ENCODE results near the gene SLC9A9. TPM values are rescaled to one million over a fixed set of nuclear protein-coding genes. Genes with fewer than 3 reads are reported as not detected.

SLC9A9 gene
- total and polyA plus RNA-seq, 2 donors (not counting 1 experiment from before 2014, with no cell fraction given) = 14.3 to 74.0 TPM

GRCh38 chr3:143334231-143334630 lies 514.0 kb downstream of the SLC9A9 start:
- H4K20me1 ChIP-seq (ENCODE audit: control insufficient read depth, extremely low read depth, insufficient read depth, low read length) = no peaks in the 10 kb centered on the region
- no peaks in the 10 kb centered on the region for H3K4me1 ChIP-seq (ENCODE audit: control insufficient read depth, extremely low read depth, insufficient read depth, low read length)
- H3K4me3 ChIP-seq (replicated peaks in 1 of 4; ENCODE audit: control extremely low read depth in 1 of 4, insufficient read depth in 1 of 4, low read depth in 3 of 4, low read length in 4 of 4) = no peak overlapping the region
- no peak overlapping the region for H3K4me2 ChIP-seq (ENCODE audit: extremely low read depth, insufficient read depth, low read length)
- no peak overlapping the region for H3K27ac ChIP-seq (ENCODE audit: insufficient read depth, low read length)
- TF ChIP-seq EZH2 (IDR thresholded peaks at IDR 0.05; ENCODE audit: low read length, missing control alignments) = no peak
- TF ChIP-seq CTCF (conservative IDR thresholded peaks at IDR 0.05 in 1 of 2, IDR thresholded peaks at IDR 0.05 in 1 of 2; ENCODE audit: low read depth in 1 of 2, low read length in 2 of 2) = no peak
- no peaks in the 10 kb centered on the region for H3K36me3 ChIP-seq (ENCODE audit: control insufficient read depth, insufficient read depth, low read length)
- H3K27me3 ChIP-seq (ENCODE audit: control insufficient read depth, insufficient read depth, low read length) = no peaks in the 10 kb centered on the region
- no peak for DNase-seq (ENCODE audit: low read depth in 2 of 2)
- H3K9ac ChIP-seq (ENCODE audit: insufficient read depth, low read length) = no peak overlapping the region
- H2AFZ ChIP-seq (ENCODE audit: low read length) = no peak overlapping the region
- H3K9me3 ChIP-seq (ENCODE audit: control insufficient read depth, insufficient read depth, low read depth, low read length) = no peaks in the 10 kb centered on the region
- no peaks in the 10 kb centered on the region for H3K79me2 ChIP-seq (ENCODE audit: control insufficient read depth, insufficient read depth, low read length)

DNA sequence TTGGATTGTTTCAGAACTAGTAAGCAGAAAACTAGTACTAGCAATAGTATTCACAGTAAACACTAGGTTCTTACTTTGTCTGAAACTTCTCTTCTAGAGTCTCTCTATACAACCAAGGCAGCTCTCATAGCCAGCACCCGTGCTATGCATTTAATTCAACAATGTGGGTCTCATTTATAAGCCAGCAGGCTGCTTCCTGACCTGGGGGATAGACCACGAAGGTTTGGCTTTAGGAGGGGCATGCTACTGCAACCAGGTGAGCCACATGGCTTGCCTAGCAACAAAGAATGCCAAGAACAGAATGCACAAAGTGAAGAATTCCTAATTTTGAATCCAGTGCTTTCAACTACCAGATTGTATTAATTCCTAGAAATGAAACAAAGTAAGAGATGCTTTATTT lies 514.9 kb downstream of the SLC9A9 start:
- DNase-seq (ENCODE audit: low read depth in 2 of 2) = no peak
- Histone ChIP-seq H3K4me1 (ENCODE audit: control insufficient read depth, extremely low read depth, insufficient read depth, low read length) (no peaks in the 10 kb centered on the region), H3K27me3 (ENCODE audit: control insufficient read depth, insufficient read depth, low read length) (no peaks in the 10 kb centered on the region), H3K4me2 (ENCODE audit: extremely low read depth, insufficient read depth, low read length) (no peak overlapping the region), H3K9me3 (ENCODE audit: control insufficient read depth, insufficient read depth, low read depth, low read length) (no peaks in the 10 kb centered on the region), H4K20me1 (ENCODE audit: control insufficient read depth, extremely low read depth, insufficient read depth, low read length) (no peaks in the 10 kb centered on the region), H3K36me3 (ENCODE audit: control insufficient read depth, insufficient read depth, low read length) (no peaks in the 10 kb centered on the region), H2AFZ (ENCODE audit: low read length) (no peak overlapping the region), H3K27ac (ENCODE audit: insufficient read depth, low read length) (no peak overlapping the region), H3K4me3 (replicated peaks in 1 of 4; ENCODE audit: control extremely low read depth in 1 of 4, insufficient read depth in 1 of 4, low read depth in 3 of 4, low read length in 4 of 4) (no peak overlapping the region), H3K79me2 (ENCODE audit: control insufficient read depth, insufficient read depth, low read length) (no peaks in the 10 kb centered on the region), H3K9ac (ENCODE audit: insufficient read depth, low read length) (no peak overlapping the region)
- TF ChIP-seq CTCF (conservative IDR thresholded peaks at IDR 0.05 in 1 of 2, IDR thresholded peaks at IDR 0.05 in 1 of 2; ENCODE audit: low read depth in 1 of 2, low read length in 2 of 2) = no peak
- TF ChIP-seq EZH2 (IDR thresholded peaks at IDR 0.05; ENCODE audit: low read length, missing control alignments) = no peak

DNA sequence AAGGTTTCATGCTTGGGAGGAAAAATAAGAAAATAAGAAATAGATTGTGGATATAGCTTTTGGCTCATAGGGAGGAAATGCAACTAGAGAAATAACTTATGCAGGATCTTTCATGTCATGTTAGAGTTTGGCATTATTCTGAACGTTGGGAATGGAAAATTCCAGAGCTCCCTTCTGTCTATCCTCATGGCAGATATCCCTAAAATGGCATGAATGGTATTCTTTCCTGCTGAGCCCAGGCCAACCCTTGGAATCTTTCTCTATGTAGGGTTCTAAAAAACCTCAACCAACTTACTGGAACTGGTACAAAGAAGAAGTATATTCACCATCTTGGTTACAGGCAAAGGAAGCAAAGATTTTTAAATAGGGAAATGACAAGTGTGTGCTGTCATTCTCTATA lies 516.2 kb downstream of the SLC9A9 start:
- Histone ChIP-seq H4K20me1 (ENCODE audit: control insufficient read depth, extremely low read depth, insufficient read depth, low read length) (no peaks in the 10 kb centered on the region), H3K79me2 (ENCODE audit: control insufficient read depth, insufficient read depth, low read length) (no peaks in the 10 kb centered on the region), H3K4me3 (replicated peaks in 1 of 4; ENCODE audit: control extremely low read depth in 1 of 4, insufficient read depth in 1 of 4, low read depth in 3 of 4, low read length in 4 of 4) (no peak overlapping the region), H3K27me3 (ENCODE audit: control insufficient read depth, insufficient read depth, low read length) (no peaks in the 10 kb centered on the region), H3K4me1 (ENCODE audit: control insufficient read depth, extremely low read depth, insufficient read depth, low read length) (no peaks in the 10 kb centered on the region), H3K36me3 (ENCODE audit: control insufficient read depth, insufficient read depth, low read length) (no peaks in the 10 kb centered on the region), H3K4me2 (ENCODE audit: extremely low read depth, insufficient read depth, low read length) (no peak overlapping the region), H3K27ac (ENCODE audit: insufficient read depth, low read length) (no peak overlapping the region), H3K9me3 (ENCODE audit: control insufficient read depth, insufficient read depth, low read depth, low read length) (no peaks in the 10 kb centered on the region), H2AFZ (ENCODE audit: low read length) (no peak overlapping the region), H3K9ac (ENCODE audit: insufficient read depth, low read length) (no peak overlapping the region)
- DNase-seq (ENCODE audit: low read depth in 2 of 2) = peak in 1 of 2 donors; percentile 32
- TF ChIP-seq CTCF (conservative IDR thresholded peaks at IDR 0.05 in 1 of 2, IDR thresholded peaks at IDR 0.05 in 1 of 2; ENCODE audit: low read depth in 1 of 2, low read length in 2 of 2) = no peak
- TF ChIP-seq EZH2 (IDR thresholded peaks at IDR 0.05; ENCODE audit: low read length, missing control alignments) = no peak

Data from fibroblast of lung (primary cell).